ENCODE data around the gene HAUS7. TPM values are rescaled to one million over a fixed set of nuclear protein-coding genes. Genes with fewer than 3 reads are reported as not detected.

The HAUS7 gene
- total RNA-seq, 1 experiment from 2014 or later: 55.7 TPM

- DNase-seq (ENCODE audit: low spot score): no peak
These were observed 29.5 kb upstream of the HAUS7 start for GRCh38 chrX:153499876-153500275.

DNA sequence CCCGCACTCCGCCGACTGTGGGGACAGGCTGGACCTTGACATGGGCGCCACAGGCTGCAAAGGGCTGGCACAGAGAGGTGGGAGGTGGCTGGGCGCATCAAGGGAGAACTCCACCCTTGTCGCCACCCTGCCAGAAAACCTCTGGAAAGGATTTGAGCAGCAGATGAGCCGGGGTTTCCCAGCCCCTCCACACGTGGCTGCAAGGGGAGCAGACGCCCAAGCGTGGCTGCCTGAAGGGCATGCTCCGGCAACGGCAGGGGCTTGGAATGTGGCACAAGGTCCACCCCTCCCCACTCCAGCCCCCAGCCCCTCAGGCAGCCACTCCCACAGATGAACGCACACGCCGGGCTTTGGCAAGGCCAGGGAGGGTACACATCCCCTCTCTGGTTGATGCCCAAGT, 29.0 kb upstream of the HAUS7 start:
- DNase-seq (ENCODE audit: low spot score): no peak

- DNase-seq (ENCODE audit: low spot score): no peak
These were observed 28.1 kb upstream of the HAUS7 start for GRCh38 chrX:153498453-153498852.

DNA sequence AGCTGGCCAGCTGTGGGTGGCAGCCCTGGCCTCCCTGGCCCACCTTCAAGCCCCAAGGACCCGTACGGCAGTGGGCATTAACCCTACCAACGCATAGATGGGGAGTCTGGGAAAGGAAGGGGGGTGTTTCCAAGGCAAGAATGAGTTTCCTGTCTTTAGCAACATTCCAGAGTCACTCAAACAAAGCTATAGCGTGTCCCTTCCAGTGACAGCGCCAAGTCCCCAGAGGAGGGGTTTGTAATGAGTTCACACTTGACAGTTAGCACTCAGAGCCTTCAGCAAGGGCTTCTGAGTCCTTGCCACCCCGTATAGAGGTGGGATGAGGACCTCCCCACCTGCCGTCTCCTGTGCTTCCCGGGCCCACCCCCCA, 26.2 kb upstream of the HAUS7 start:
- DNase-seq (ENCODE audit: low spot score): no peak

GRCh38 chrX:153495903-153496589, 25.7 kb upstream of the HAUS7 start:
- DNase-seq (ENCODE audit: low spot score): no peak

- no peak for DNase-seq (ENCODE audit: low spot score)
These were observed 25.0 kb upstream of the HAUS7 start for GRCh38 chrX:153495362-153495751.

- no peak for DNase-seq (ENCODE audit: low spot score)
These were observed 24.4 kb upstream of the HAUS7 start, which contains the start of gene BGN for GRCh38 chrX:153494541-153495361. TSS of gene BGN (plus strand) at chrX:153494980. CDS start at chrX:153504632, 9,652 bp downstream.

- no peak for DNase-seq (ENCODE audit: low spot score)
These were observed 23.7 kb upstream of the HAUS7 start for GRCh38 chrX:153494061-153494460.

DNA sequence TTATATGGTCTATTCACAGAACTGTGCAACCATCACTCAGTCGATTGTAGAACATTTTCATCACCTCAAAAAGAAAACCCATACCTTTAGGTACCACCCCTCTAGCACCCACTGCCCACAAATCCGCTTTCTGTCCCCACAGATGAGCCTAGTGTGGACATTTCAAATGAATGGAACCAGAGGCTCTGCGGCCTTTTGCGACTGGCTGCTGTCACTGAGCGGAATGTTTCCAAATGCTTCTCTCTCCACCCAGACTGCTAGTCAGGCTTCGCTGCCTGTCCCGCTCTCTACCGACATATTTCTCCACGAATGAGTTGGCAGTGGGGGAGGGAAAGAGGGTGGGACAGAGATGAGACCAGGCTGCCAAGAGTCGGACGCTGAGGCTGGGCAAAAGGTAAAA, 22.7 kb upstream of the HAUS7 start:
- no peak for DNase-seq (ENCODE audit: low spot score)

DNA sequence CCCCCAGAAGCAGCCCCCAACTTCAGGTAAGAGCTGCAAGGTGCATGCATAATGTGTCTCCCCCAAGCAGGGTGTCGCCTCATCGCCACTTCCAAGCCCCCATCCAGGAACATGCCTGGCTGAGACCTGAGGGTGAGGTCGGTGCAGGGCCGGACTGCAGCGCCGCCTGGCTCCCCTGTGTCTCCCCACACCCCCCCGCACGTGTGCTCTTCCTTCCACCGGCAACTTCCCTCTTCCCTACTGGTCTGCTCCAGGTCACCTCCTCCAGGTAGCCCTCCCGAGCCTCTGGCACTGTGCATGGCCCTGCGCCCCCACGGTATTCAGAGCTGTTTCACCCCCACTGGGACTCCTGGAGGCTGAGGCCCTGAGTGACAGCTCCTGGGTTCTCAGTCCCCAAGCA, 22.2 kb upstream of the HAUS7 start:
- DNase-seq (ENCODE audit: low spot score): no peak

GRCh38 chrX:153491918-153492317, 21.5 kb upstream of the HAUS7 start:
- DNase-seq (ENCODE audit: low spot score): no peak

DNA sequence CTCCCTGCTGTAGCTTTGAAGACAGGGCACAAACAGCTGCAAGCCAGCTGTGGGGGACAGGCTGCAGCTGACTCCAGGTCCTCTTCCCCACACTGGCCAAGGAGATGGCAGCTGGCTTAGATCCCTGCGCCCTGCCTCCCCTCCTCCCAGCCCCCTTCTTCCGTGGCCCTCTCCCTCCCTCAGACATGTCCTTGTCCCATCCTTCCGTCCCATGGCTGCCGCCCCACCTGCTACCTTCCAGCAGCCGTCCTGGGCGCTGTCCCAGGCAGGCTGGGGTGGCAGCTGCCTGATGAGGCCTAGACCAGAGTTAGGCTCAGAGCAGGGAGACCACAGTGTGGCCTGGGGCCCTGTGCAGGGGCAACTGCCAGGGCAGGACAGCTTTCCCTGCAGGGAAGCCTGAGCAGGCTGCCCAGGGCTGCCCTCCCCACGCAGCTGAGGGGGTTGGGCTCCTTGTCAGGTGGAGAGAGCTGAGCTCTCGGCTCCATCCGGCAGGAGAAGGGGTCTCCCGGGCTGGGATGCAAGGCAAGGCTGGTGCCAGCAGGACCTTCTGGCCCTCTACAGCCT, 21.1 kb upstream of the HAUS7 start:
- DNase-seq (ENCODE audit: low spot score): no peak

- DNase-seq (ENCODE audit: low spot score): no peak
These were observed 20.0 kb upstream of the HAUS7 start for GRCh38 chrX:153490217-153490930.

DNA sequence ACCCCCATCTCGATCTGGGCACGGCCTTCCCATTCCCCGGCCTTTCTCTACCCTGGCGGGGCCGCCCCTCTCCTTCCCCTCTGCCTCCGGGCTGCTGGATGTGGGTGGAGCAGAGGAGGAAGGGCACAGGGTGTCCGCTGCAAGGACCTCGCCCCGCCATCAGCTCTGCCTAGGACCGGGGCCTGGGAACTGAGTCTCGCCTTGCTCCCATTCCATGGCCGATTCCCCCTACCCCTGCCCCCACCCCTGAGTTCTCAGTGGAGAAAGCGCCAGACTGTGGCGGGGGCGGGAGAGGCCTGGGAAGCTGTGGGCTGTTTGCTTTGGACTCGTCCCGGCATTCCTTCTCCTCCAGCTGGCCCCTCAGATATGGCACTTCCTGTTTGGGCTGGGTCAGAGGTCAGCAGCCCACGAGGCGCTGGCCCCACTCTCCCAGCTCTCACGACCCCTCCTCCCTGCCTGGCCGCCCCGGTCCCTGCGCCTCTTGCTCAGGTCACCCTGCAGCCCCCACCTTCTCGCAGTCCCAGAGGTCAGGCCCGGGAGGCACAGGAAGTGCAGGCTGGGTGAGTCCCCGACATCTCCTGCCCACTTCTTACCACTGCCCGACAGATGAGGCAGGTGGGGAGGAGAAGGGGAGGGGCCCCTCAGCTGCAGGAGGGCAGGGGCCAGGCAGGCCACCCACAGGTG, 18.0 kb upstream of the HAUS7 start:
- no peak for DNase-seq (ENCODE audit: low spot score)

- DNase-seq (ENCODE audit: low spot score): no peak
These were observed 17.3 kb upstream of the HAUS7 start for GRCh38 chrX:153487590-153488071.

GRCh38 chrX:153486171-153486570, 15.8 kb upstream of the HAUS7 start:
- DNase-seq (ENCODE audit: low spot score): no peak

- no peak for DNase-seq (ENCODE audit: low spot score)
These were observed 15.2 kb upstream of the HAUS7 start for GRCh38 chrX:153485396-153486080.

GRCh38 chrX:153482376-153483015, 12.1 kb upstream of the HAUS7 start:
- no peak for DNase-seq (ENCODE audit: low spot score)

DNA sequence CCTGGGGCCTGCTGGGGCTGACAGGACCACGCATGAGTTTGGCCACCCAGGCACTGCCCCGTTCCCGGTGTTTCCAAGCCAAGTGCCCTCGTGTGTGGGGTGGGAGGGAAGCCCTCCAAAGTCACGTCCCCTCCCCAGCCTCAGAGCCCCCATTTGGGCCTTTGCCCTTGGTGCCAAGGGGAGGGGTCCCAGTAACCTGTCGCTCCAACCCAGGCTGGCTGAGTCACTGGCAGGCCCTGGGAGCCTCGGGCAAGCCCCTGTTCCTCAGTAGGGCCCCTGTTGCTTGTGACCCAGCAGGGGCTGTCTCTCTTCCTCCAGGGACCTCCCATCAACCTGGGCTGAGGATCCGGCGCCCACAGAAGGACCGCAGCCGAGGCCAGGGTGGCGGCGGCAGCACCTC, 10.7 kb upstream of the HAUS7 start:
- no peak for DNase-seq (ENCODE audit: low spot score)

GRCh38 chrX:153478746-153479145, 8.4 kb upstream of the HAUS7 start:
- DNase-seq (ENCODE audit: low spot score): no peak

Measured in A172 (cell line).